HL-60/S4 treated with phorbol 12-myristate 13-acetate at 8.2 ng/mL for 4 days and 3 days (cell line): ENCODE data around the gene EHMT2.
"Not testable (repeated sequence)": the region's sequence is repeated elsewhere in the genome, so short reads cannot be mapped to it uniquely, and the experiment has no call there.

ENCODE experiments used
- in situ Hi-C: fragments of 300-500 bp; cut with MboI; formaldehyde crosslinking; loops from 2 replicates; pipeline ENCODE4 v1.15.0; 2022; ENCODE audit warnings: low sequenced_read_pairs

The EHMT2 gene

DNA sequence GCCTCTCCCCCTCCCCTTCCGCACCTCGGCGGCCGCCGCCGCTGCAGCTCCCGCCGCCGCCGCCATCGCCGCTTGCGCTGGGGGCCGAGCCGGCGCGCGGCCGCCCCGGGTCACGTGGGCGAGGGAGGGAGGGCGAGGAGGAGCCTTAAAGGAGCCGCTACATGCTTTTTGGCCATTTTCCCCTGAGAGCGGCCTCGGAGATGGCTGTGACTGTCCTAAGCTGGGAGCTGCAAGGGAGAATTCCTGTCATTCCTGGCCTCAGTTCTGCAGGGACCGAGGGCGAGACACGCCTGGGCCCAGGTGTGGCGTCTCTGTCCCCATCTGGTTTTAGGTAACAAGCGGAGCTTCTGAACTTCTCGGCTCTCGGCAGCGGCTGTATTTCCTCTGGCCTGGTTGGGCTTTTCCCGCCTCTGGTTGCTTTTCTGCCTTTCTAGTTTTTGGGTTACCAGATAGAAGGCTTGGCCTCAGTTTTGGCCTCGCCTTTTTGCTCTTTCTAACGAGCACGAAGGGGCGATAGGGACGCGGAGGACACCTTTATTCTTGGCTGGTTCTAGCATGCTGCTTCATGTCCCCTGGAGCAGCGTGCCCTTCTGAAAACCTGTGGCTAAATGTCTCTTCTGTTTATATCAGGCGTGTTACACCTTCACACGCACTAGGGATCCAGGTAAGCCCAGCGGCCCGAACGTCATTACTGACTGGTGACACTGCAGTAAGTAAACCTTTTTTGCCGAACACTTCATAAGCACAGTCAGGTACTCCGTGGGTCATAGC lies at the start of gene EHMT2:
EHMT2 (minus strand) TSS at position 87 of the 771 bp plus-strand sequence; CDS start at position 66, 21 bp downstream.
- in situ Hi-C loops = no loop called here

DNA sequence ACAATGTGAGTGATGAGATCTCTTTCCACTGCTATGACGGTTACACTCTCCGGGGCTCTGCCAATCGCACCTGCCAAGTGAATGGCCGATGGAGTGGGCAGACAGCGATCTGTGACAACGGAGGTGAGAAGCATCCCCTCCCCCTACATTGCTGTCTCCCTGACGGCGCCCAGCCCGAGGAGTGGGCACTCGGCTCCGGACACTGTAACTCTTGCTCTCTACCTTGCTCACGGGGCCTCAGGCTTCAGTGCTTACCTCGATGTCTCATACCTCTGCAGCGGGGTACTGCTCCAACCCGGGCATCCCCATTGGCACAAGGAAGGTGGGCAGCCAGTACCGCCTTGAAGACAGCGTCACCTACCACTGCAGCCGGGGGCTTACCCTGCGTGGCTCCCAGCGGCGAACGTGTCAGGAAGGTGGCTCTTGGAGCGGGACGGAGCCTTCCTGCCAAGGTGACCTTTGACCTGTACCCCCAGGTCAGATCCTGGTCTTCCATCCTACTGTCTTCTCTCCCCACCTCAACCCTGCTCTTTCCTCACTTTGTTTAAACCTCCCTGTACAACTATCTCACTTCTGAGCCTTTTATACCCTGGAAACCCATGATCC lies 49.7 kb upstream of the EHMT2 start:
- in situ Hi-C loops = no loop called here

- in situ Hi-C loops = no loop called here
Measured at GRCh38 chr6:31946370-31946885, 48.9 kb upstream of the EHMT2 start.

GRCh38 chr6:31945507-31946369 lies 48.2 kb upstream of the EHMT2 start, which contains the start of gene CFB:
CFB (plus strand) TSS chr6:31946095; CDS start chr6:31946222, 127 bp downstream.
- in situ Hi-C loops = no loop called here

- in situ Hi-C loops = no loop called here
Measured at GRCh38 chr6:31945154-31945506, 47.6 kb upstream of the EHMT2 start.

- in situ Hi-C loops = no loop called here
Measured at GRCh38 chr6:31943742-31944141, 46.2 kb upstream of the EHMT2 start.

- in situ Hi-C loops = no loop called here
Measured at GRCh38 chr6:31940256-31940664, 42.8 kb upstream of the EHMT2 start.

DNA sequence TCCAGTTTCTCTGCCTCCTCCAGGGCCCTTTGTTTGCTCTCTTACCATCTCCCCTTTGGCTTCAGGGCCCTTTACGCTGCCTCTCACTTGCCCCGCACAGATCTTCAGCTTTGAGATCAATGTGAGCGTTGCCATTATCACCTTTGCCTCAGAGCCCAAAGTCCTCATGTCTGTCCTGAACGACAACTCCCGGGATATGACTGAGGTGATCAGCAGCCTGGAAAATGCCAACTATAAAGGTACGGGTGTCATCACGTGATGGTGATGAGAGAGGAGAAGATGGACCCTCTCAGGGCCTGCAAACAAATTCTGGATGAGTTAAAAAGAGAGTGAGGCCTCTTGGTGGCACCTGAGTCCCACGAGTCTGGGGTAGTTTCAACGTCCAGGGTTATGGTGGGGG lies 38.3 kb upstream of the EHMT2 start:
- in situ Hi-C loops = no loop called here

DNA sequence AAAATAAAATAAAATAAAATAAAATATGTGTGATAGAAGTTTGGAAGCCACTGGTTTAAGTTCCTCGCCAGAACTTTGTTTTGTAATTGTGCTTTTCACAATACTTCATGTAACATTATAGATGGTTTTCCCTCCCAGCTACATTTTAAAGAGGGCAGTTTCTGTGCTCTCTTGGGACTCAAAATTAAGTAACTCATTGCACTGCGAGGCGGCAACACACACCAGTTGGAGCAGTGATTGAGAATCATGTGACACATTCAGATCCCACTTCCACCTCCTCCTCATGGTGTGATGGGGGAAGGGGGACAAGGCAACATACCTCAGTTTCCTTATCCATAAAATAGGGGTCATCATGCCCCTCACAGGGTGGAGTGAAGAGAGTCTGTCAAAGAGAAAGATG lies 37.5 kb upstream of the EHMT2 start:
- in situ Hi-C loops = no loop called here

DNA sequence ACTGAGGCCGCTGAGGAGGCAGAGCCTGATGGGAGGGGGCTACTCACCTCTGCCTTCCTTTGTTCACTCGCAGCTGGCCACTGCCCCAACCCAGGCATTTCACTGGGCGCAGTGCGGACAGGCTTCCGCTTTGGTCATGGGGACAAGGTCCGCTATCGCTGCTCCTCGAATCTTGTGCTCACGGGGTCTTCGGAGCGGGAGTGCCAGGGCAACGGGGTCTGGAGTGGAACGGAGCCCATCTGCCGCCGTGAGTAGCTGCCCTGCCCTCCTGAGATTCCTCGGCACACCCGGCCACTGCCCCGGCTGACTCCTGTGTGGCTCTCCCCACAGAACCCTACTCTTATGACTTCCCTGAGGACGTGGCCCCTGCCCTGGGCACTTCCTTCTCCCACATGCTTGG lies 36.0 kb upstream of the EHMT2 start:
- in situ Hi-C loops = no loop called here

- in situ Hi-C loops = not testable (repeated sequence)
Measured at GRCh38 chr6:31932137-31932536, 34.6 kb upstream of the EHMT2 start.

DNA sequence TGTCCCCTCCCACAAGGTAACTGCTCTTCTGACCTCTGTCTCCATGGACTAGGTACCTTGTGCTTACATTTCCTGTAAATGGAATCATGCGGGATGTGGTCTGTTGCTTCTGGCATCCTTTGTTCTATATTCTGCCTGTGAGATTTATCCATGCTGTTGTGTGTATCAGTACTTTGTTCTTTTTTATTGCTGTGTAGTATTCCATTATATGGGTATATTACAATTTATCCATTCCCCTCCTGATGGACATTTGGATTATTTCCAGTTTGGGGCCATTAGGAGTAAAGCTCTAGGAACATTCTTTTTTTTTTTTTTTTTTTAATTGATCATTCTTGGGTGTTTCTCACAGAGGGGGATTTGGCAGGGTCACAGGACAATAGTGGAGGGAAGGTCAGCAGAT lies 33.5 kb upstream of the EHMT2 start:
- in situ Hi-C loops = no loop called here

GRCh38 chr6:31928672-31928939 lies 31.1 kb upstream of the EHMT2 start:
- in situ Hi-C loops = no loop called here

- in situ Hi-C loops = no loop called here
Measured at GRCh38 chr6:31927863-31928671, 30.6 kb upstream of the EHMT2 start.

DNA sequence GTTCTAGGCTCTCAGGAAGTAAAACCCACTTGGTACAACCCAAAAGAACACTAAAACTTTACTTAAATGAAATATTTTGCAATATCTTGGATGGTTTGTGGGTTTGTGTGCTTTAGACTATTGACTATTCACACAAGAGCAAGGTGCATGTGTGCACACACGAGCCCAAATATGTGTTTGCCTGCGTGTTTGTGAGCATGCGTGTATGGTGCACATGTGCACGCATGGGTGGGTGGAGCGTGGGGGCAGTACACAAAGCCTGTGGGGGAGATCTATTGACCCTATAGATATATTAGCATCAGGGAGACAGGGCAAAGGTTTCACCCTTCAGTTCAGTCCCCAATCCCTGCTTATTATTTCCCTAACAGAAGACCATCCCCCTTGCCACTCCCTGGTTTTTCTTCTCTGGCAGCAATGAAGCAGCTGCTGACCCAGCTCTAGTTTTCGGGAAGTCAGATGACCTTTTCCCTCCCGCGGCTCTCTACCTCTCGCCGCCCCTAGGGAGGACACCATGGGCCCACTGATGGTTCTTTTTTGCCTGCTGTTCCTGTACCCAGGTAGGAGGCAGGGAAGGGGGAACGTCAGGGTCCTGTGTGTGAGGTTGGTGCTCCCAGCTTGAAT lies 29.9 kb upstream of the EHMT2 start, which contains the start of gene C2:
C2 (plus strand) TSS at position 476 of the 621 bp plus-strand sequence; CDS start at position 512, 36 bp downstream.
- in situ Hi-C loops = no loop called here

GRCh38 chr6:31922942-31923341 lies 25.4 kb upstream of the EHMT2 start:
- in situ Hi-C loops = no loop called here

- in situ Hi-C loops = no loop called here
Measured at GRCh38 chr6:31920811-31921210, 23.3 kb upstream of the EHMT2 start.

DNA sequence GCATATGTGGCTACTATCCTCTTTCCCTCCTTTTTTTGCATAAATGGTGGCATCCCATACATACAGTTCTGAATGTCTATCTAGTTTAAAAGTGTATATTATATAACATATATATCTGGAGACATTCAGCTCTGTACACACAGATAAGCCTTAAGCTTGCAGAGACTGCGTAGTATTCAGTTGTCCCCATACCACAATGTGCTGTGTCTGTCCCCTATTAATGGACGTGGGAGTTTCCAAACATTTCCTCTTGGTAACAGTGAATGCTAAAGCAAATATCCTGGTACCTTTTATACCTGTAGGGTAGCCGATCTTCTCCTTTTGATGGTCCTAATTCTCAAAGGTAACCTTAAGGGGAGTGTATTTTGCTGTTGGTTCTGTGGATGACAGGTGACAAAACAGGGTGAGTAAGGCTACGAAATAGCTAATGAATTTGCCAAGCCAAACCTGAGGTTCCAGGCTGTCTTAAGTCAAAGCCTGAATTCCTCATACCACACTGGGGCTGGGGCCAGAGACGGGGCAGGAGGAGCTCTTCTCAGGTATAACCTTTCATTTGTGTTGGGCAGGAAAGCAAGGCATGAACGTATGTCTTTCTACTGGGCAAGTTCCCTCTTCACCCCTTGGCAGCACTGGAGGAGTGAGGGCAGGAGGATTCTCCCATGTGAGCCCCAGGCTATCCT lies 22.3 kb upstream of the EHMT2 start:
- in situ Hi-C loops = no loop called here

- in situ Hi-C loops = no loop called here
Measured at GRCh38 chr6:31918069-31918720, 20.7 kb upstream of the EHMT2 start.
